ENCODE data around the gene PCSK6.

Gene PCSK6

GRCh38 chr15:101275018-101275417 lies 214.5 kb downstream of the PCSK6 start:
- no peak for DNase-seq (ENCODE audit: low spot score)

GRCh38 chr15:101273534-101273933 lies 216.0 kb downstream of the PCSK6 start:
- no peak for DNase-seq (ENCODE audit: low spot score)

- DNase-seq (ENCODE audit: low spot score), result no peak
These were observed 216.9 kb downstream of the PCSK6 start for GRCh38 chr15:101272584-101272983.

GRCh38 chr15:101269479-101270223 lies 219.9 kb downstream of the PCSK6 start:
- no peak for DNase-seq (ENCODE audit: low spot score)

- DNase-seq (ENCODE audit: low spot score), result peak; percentile 22
These were observed 222.0 kb downstream of the PCSK6 start for GRCh38 chr15:101267320-101268104.

GRCh38 chr15:101266787-101267186 lies 222.7 kb downstream of the PCSK6 start:
- DNase-seq (ENCODE audit: low spot score), result no peak

- no peak for DNase-seq (ENCODE audit: low spot score)
These were observed 223.5 kb downstream of the PCSK6 start for GRCh38 chr15:101266034-101266433.

- no peak for DNase-seq (ENCODE audit: low spot score)
These were observed 224.4 kb downstream of the PCSK6 start for GRCh38 chr15:101264911-101265641.

- DNase-seq (ENCODE audit: low spot score), result no peak
These were observed 225.5 kb downstream of the PCSK6 start for GRCh38 chr15:101264011-101264410.

GRCh38 chr15:101262551-101262950 lies 227.0 kb downstream of the PCSK6 start:
- DNase-seq (ENCODE audit: low spot score), result no peak

GRCh38 chr15:101258238-101259144 lies 231.0 kb downstream of the PCSK6 start:
- peak; percentile 59 for DNase-seq (ENCODE audit: low spot score)

- DNase-seq (ENCODE audit: low spot score), result peak; percentile 26
These were observed 232.8 kb downstream of the PCSK6 start for GRCh38 chr15:101256757-101257156.

GRCh38 chr15:101255615-101256241 lies 233.8 kb downstream of the PCSK6 start:
- DNase-seq (ENCODE audit: low spot score), result no peak

GRCh38 chr15:101255051-101255395 lies 234.5 kb downstream of the PCSK6 start:
- no peak for DNase-seq (ENCODE audit: low spot score)

- no peak for DNase-seq (ENCODE audit: low spot score)
These were observed 235.1 kb downstream of the PCSK6 start for GRCh38 chr15:101254157-101255050.

Data from SW480 (cell line).